GM23338 (cell line): ENCODE results near the gene FAM76A. TPM values are rescaled to one million over a fixed set of nuclear protein-coding genes. Genes with fewer than 3 reads are reported as not detected.
"Not testable (repeated sequence)": the region's sequence is repeated elsewhere in the genome, so short reads cannot be mapped to it uniquely, and the experiment has no call there.

Source experiments
- ATAC-seq: fragments of 200-7000 bp; cut with Tn5 transposase; 3 replicates; pipeline ENCODE4 v1.9.1; 2020
- DNase-seq: peaks from one replicate; pipeline ENCODE4 v3.0.0-alpha.2; 2015; ENCODE audit warnings: low spot score
- H2AFZ ChIP-seq: fragments of 200-600 bp; sonication (generic); 2 replicates; pipeline ENCODE4 v1.8.0; 2016; ENCODE audit warnings: antibody characterized with exemption, mild to moderate bottlenecking, moderate library complexity
- H3F3A ChIP-seq: fragments of 200-600 bp; sonication (generic); replicated peaks from 2 replicates; pipeline ENCODE4 v1.8.0; 2017; ENCODE audit warnings: antibody characterized with exemption, mixed run types, low read depth
- H3K27ac ChIP-seq: fragments of 200-600 bp; sonication (generic); 2 replicates; pipeline ENCODE4 v1.6.1; 2016; ENCODE audit warnings: low read depth
- H3K27me3 ChIP-seq: fragments of 200-600 bp; sonication (generic); 2 replicates; pipeline ENCODE4 v1.8.0; 2016; ENCODE audit warnings: mild to moderate bottlenecking, mixed run types, moderate library complexity; ENCODE audit not compliant: insufficient read depth
- H3K36me3 ChIP-seq: fragments of 200-600 bp; sonication (generic); 2 replicates; pipeline ENCODE4 v1.8.0; 2016; ENCODE audit warnings: mild to moderate bottlenecking; ENCODE audit not compliant: insufficient read depth
- H3K4me1 ChIP-seq: fragments of 200-600 bp; sonication (generic); 2 replicates; pipeline ENCODE4 v1.8.0; 2016; ENCODE audit warnings: mild to moderate bottlenecking, moderate library complexity; ENCODE audit not compliant: insufficient read depth
- H3K4me2 ChIP-seq: fragments of 200-600 bp; sonication (generic); 2 replicates; pipeline ENCODE4 v1.7.1; 2017; ENCODE audit warnings: mixed run types
- H3K4me3 ChIP-seq: fragments of 200-600 bp; sonication (generic); 2 replicates; pipeline ENCODE4 v1.6.1; 2016; ENCODE audit warnings: mixed run types
- H3K79me2 ChIP-seq: fragments of 200-600 bp; sonication (generic); replicated peaks from 2 replicates; pipeline ENCODE4 v1.8.0; 2017; ENCODE audit warnings: mild to moderate bottlenecking; ENCODE audit not compliant: insufficient read depth
- H3K9me2 ChIP-seq: fragments of 200-600 bp; sonication (generic); 2 replicates; pipeline ENCODE4 v1.8.0; 2017; ENCODE audit not compliant: insufficient read depth
- H4K20me1 ChIP-seq: fragments of 200-600 bp; sonication (generic); replicated peaks from 2 replicates; pipeline ENCODE4 v1.8.0; 2017; ENCODE audit warnings: mild to moderate bottlenecking; ENCODE audit not compliant: insufficient read depth
- H3K27ac Mint-ChIP-seq: 2 replicates; pipeline ENCODE4 v1.8.0; 2020; ENCODE audit warnings: inconsistent platforms, mild to moderate bottlenecking, moderate library complexity, mixed read lengths
- H3K27me3 Mint-ChIP-seq: 3 replicates; pipeline ENCODE4 v1.8.0; 2022; ENCODE audit warnings: low read depth, mild to moderate bottlenecking, moderate library complexity, mixed read lengths, inconsistent platforms; ENCODE audit not compliant: insufficient read depth, poor library complexity
- H3K36me3 Mint-ChIP-seq: 3 replicates; pipeline ENCODE4 v1.8.0; 2021; ENCODE audit warnings: low read depth, mild to moderate bottlenecking, inconsistent platforms, moderate library complexity, mixed read lengths
- H3K4me1 Mint-ChIP-seq: 3 replicates; pipeline ENCODE4 v1.8.0; 2020; ENCODE audit warnings: mild to moderate bottlenecking, inconsistent platforms, mixed read lengths
- H3K4me3 Mint-ChIP-seq: 3 replicates; pipeline ENCODE4 v1.8.0; 2021; ENCODE audit warnings: moderate library complexity, mild to moderate bottlenecking, inconsistent platforms, mixed read lengths
- H3K9me3 Mint-ChIP-seq: 3 replicates; pipeline ENCODE4 v1.8.0; 2020; ENCODE audit warnings: moderate library complexity, mild to moderate bottlenecking, inconsistent platforms, mixed read lengths
- CREB1 ChIP-seq: fragments of 250-450 bp; sonication (Bioruptor Pico); IDR thresholded peaks from 2 replicates; pipeline ENCODE4 v1.5.0; 2020; ENCODE audit warnings: low read depth, mild to moderate bottlenecking, moderate library complexity
- ZNF114 ChIP-seq: fragments of 250-450 bp; sonication (Bioruptor Pico); IDR thresholded peaks from 2 replicates; pipeline ENCODE4 v1.5.0; 2020; ENCODE audit warnings: mild to moderate bottlenecking, moderate library complexity
- polyA plus RNA-seq: library from polyadenylated mRNA; unstranded; fragments of >200 nt; fragmentation: Nextera tagmentation; extraction: Ambion mirVana; gene quantifications from 2 replicates; pipeline ENCODE4 v1.2.1, GENCODE V29; 2016
- total RNA-seq: library from RNA; depleted of rRNA; stranded (reverse); fragments of >200 nt; shearing (Covaris generic); gene quantifications from 2 replicates; pipeline ENCODE4 v1.2.3, GENCODE V29; 2014
- TF ChIP-seq, protein P1 (sequence below): fragments of 250-450 bp; sonication (Bioruptor Pico); IDR thresholded peaks from 2 replicates; pipeline ENCODE4 v1.5.0; 2020; ENCODE audit warnings: mild to moderate bottlenecking, moderate library complexity

The FAM76A gene
- total and polyA plus RNA-seq, 2 experiments from 2014 or later, result 12.5 to 13.8 TPM

DNA sequence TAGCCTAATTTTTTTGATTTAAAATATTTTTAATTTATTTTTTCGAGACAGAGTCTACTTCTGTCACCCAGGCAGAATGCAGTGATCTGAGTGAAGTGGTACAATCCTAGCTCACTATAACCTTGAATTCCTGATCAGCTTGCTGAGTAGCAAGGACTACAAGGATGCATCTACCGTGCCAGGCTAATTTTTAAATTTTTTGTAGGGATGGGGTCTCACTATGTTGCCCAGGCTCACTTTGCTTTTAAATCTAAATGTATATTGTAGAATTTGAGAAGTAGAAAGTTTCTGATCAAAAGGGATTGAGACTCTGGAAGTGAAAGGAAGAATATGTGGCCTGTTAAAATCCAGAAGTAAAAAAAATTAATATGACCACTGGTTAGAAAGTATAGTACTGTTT is 48.9 kb downstream of the FAM76A start (continued):
- TF ChIP-seq, protein P1, sequence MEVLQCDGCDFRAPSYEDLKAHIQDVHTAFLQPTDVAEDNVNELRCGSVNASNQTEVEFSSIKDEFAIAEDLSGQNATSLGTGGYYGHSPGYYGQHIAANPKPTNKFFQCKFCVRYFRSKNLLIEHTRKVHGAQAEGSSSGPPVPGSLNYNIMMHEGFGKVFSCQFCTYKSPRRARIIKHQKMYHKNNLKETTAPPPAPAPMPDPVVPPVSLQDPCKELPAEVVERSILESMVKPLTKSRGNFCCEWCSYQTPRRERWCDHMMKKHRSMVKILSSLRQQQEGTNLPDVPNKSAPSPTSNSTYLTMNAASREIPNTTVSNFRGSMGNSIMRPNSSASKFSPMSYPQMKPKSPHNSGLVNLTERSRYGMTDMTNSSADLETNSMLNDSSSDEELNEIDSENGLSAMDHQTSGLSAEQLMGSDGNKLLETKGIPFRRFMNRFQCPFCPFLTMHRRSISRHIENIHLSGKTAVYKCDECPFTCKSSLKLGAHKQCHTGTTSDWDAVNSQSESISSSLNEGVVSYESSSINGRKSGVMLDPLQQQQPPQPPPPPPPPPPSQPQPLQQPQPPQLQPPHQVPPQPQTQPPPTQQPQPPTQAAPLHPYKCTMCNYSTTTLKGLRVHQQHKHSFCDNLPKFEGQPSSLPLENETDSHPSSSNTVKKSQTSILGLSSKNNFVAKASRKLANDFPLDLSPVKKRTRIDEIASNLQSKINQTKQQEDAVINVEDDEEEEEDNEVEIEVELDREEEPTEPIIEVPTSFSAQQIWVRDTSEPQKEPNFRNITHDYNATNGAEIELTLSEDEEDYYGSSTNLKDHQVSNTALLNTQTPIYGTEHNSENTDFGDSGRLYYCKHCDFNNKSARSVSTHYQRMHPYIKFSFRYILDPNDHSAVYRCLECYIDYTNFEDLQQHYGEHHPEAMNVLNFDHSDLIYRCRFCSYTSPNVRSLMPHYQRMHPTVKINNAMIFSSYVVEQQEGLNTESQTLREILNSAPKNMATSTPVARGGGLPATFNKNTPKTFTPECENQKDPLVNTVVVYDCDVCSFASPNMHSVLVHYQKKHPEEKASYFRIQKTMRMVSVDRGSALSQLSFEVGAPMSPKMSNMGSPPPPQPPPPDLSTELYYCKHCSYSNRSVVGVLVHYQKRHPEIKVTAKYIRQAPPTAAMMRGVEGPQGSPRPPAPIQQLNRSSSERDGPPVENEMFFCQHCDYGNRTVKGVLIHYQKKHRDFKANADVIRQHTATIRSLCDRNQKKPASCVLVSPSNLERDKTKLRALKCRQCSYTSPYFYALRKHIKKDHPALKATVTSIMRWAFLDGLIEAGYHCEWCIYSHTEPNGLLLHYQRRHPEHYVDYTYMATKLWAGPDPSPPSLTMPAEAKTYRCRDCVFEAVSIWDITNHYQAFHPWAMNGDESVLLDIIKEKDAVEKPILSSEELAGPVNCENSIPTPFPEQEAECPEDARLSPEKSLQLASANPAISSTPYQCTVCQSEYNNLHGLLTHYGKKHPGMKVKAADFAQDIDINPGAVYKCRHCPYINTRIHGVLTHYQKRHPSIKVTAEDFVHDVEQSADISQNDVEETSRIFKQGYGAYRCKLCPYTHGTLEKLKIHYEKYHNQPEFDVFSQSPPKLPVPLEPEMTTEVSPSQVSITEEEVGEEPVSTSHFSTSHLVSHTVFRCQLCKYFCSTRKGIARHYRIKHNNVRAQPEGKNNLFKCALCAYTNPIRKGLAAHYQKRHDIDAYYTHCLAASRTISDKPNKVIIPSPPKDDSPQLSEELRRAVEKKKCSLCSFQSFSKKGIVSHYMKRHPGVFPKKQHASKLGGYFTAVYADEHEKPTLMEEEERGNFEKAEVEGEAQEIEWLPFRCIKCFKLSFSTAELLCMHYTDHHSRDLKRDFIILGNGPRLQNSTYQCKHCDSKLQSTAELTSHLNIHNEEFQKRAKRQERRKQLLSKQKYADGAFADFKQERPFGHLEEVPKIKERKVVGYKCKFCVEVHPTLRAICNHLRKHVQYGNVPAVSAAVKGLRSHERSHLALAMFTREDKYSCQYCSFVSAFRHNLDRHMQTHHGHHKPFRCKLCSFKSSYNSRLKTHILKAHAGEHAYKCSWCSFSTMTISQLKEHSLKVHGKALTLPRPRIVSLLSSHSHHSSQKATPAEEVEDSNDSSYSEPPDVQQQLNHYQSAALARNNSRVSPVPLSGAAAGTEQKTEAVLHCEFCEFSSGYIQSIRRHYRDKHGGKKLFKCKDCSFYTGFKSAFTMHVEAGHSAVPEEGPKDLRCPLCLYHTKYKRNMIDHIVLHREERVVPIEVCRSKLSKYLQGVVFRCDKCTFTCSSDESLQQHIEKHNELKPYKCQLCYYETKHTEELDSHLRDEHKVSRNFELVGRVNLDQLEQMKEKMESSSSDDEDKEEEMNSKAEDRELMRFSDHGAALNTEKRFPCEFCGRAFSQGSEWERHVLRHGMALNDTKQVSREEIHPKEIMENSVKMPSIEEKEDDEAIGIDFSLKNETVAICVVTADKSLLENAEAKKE (CRISPR knock-in tag), result no peak
- TF ChIP-seq ZNF114 (CRISPR knock-in tag) (no peak), CREB1 (CRISPR knock-in tag) (no peak)

DNA sequence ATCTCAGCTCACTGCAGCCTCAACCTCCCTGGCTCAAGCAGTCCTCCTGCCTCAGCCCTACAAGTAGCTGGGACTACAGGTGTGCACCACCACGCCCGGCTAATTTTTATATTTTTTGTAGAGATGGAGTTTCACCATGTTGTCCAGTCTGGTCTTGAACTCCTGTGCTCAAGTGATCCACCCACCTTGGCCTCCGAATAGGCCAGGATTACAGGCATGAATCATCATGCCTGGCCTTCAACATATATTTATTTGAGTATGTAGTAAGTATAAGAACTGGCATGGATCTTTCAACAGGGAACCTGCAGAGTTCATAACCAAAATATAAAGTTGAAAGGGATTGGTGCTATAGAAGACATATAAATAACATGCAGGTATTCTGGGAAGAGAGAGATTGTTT is 49.6 kb downstream of the FAM76A start:
- not testable (repeated sequence) for H4K20me1 ChIP-seq, H3K9me3 Mint-ChIP-seq, DNase-seq, H2AFZ ChIP-seq, H3K27me3 Mint-ChIP-seq, H3K27ac ChIP-seq, H3K4me3 ChIP-seq, H3K9me2 ChIP-seq, H3K27me3 ChIP-seq, H3K4me2 ChIP-seq, H3K4me1 ChIP-seq, H3F3A ChIP-seq, H3K4me1 Mint-ChIP-seq, H3K36me3 ChIP-seq, H3K27ac Mint-ChIP-seq, H3K36me3 Mint-ChIP-seq, ATAC-seq, H3K4me3 Mint-ChIP-seq
- H3K79me2 ChIP-seq, result peaks cover 16% of the 10 kb centered on the region

DNA sequence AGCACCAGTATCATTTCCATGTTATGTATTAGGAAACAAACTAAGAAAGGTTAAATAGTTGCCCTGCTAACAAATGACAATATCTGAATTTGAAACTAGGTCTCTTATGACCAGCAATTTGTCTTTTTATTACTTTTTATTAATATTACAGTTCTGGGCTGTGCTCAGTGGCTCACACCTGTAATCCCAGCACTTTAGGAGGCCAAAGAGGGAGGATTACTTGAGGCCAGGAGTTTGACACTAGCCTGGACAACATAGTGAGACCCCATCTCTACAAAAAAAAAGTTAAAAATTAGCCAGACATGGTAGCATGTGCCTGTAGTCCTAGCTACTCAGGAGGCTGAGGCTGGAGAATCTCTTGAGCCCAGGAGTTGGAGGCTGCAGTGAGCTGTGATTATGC is 50.5 kb downstream of the FAM76A start:
- H3K27ac Mint-ChIP-seq, ATAC-seq, H3K27ac ChIP-seq, H3K4me3 ChIP-seq, H2AFZ ChIP-seq, H3K27me3 Mint-ChIP-seq, H3K9me2 ChIP-seq, DNase-seq, H3K27me3 ChIP-seq, H4K20me1 ChIP-seq, H3F3A ChIP-seq, H3K36me3 Mint-ChIP-seq, H3K4me1 ChIP-seq, H3K4me2 ChIP-seq, H3K4me3 Mint-ChIP-seq, H3K4me1 Mint-ChIP-seq, H3K9me3 Mint-ChIP-seq, H3K36me3 ChIP-seq: not testable (repeated sequence)
- peaks cover 16% of the 10 kb centered on the region for H3K79me2 ChIP-seq
